Measurements from ENCODE around the gene TIMMDC1.

TIMMDC1 gene

GRCh38 chr3:119534296-119534695, 35.9 kb downstream of the TIMMDC1 start:
- Histone ChIP-seq H3K27ac (ENCODE audit: low read depth, low read length) (no peak overlapping the region), H2AFZ (ENCODE audit: low read depth, low read length, severe bottlenecking) (no peak overlapping the region), H3K4me2 (ENCODE audit: low read depth, low read length, poor library complexity, severe bottlenecking) (no peak overlapping the region), H3F3A (ENCODE audit: insufficient read depth) (peaks cover 12% of the 10 kb centered on the region; the same call in 1 of the 2 replicates), H3K9me3 (ENCODE audit: insufficient read depth, low read length) (no peaks in the 10 kb centered on the region), H3K79me2 (ENCODE audit: insufficient read depth, low read length) (peaks cover 17% of the 10 kb centered on the region; the same call in 1 of the 2 replicates), H4K20me1 (ENCODE audit: low read depth, low read length) (no peaks in the 10 kb centered on the region), H3K9me2 (replicated peaks; ENCODE audit: insufficient read depth, low read length) (no peaks in the 10 kb centered on the region), H3K9ac (ENCODE audit: low read length) (no peak overlapping the region), H3K27me3 (ENCODE audit: low read length) (no peaks in the 10 kb centered on the region), H3K4me3 (ENCODE audit: insufficient read depth, low read length, poor library complexity, severe bottlenecking) (no peak overlapping the region), H3K36me3 (ENCODE audit: low read length) (peaks cover 32% of the 10 kb centered on the region)
- TF ChIP-seq CTCF (IDR thresholded peaks at IDR 0.05; ENCODE audit: insufficient read depth, low read length, poor library complexity, severe bottlenecking) (no peak), EZH2phosphoT487 (conservative IDR thresholded peaks at IDR 0.05; ENCODE audit: low read length) (no peak)

GRCh38 chr3:119536757-119537156, 38.4 kb downstream of the TIMMDC1 start:
- H3K9me2 ChIP-seq (replicated peaks; ENCODE audit: insufficient read depth, low read length): no peaks in the 10 kb centered on the region
- H3K4me2 ChIP-seq (ENCODE audit: low read depth, low read length, poor library complexity, severe bottlenecking): no peak overlapping the region
- TF ChIP-seq EZH2phosphoT487 (conservative IDR thresholded peaks at IDR 0.05; ENCODE audit: low read length): no peak
- no peak for TF ChIP-seq CTCF (IDR thresholded peaks at IDR 0.05; ENCODE audit: insufficient read depth, low read length, poor library complexity, severe bottlenecking)
- no peaks in the 10 kb centered on the region for H3K27me3 ChIP-seq (ENCODE audit: low read length)
- H3K9me3 ChIP-seq (ENCODE audit: insufficient read depth, low read length): no peaks in the 10 kb centered on the region
- no peaks in the 10 kb centered on the region for H4K20me1 ChIP-seq (ENCODE audit: low read depth, low read length)
- H3K36me3 ChIP-seq (ENCODE audit: low read length): peaks cover 32% of the 10 kb centered on the region
- H3K4me3 ChIP-seq (ENCODE audit: insufficient read depth, low read length, poor library complexity, severe bottlenecking): no peak overlapping the region
- H2AFZ ChIP-seq (ENCODE audit: low read depth, low read length, severe bottlenecking): no peak overlapping the region
- H3F3A ChIP-seq (ENCODE audit: insufficient read depth): peaks cover 13% of the 10 kb centered on the region; the same call in 1 of the 2 replicates
- 0 out of 2 replicates have a peak overlapping the region, but pooled peaks have one; percentile 14 for H3K27ac ChIP-seq (ENCODE audit: low read depth, low read length)
- H3K9ac ChIP-seq (ENCODE audit: low read length): no peak overlapping the region
- peaks cover 42% of the 10 kb centered on the region; the same call in 1 of the 2 replicates for H3K79me2 ChIP-seq (ENCODE audit: insufficient read depth, low read length)

- no peaks in the 10 kb centered on the region for H3K9me3 ChIP-seq (ENCODE audit: insufficient read depth, low read length)
- H3K36me3 ChIP-seq (ENCODE audit: low read length): peaks cover 32% of the 10 kb centered on the region
- TF ChIP-seq CTCF (IDR thresholded peaks at IDR 0.05; ENCODE audit: insufficient read depth, low read length, poor library complexity, severe bottlenecking) (no peak), EZH2phosphoT487 (conservative IDR thresholded peaks at IDR 0.05; ENCODE audit: low read length) (no peak)
- peak overlapping the region; percentile 40 for H3K4me3 ChIP-seq (ENCODE audit: insufficient read depth, low read length, poor library complexity, severe bottlenecking)
- no peaks in the 10 kb centered on the region for H3K9me2 ChIP-seq (replicated peaks; ENCODE audit: insufficient read depth, low read length)
- peak overlapping the region; percentile 87 for H3K27ac ChIP-seq (ENCODE audit: low read depth, low read length)
- H3K79me2 ChIP-seq (ENCODE audit: insufficient read depth, low read length): peaks cover 53% of the 10 kb centered on the region; the same call in 1 of the 2 replicates
- H3F3A ChIP-seq (ENCODE audit: insufficient read depth): peaks cover 13% of the 10 kb centered on the region; the same call in 1 of the 2 replicates
- H3K9ac ChIP-seq (ENCODE audit: low read length): peak overlapping the region; percentile 29
- no peaks in the 10 kb centered on the region for H4K20me1 ChIP-seq (ENCODE audit: low read depth, low read length)
- H3K4me2 ChIP-seq (ENCODE audit: low read depth, low read length, poor library complexity, severe bottlenecking): peak overlapping the region; percentile 68
- H2AFZ ChIP-seq (ENCODE audit: low read depth, low read length, severe bottlenecking): no peak overlapping the region
- no peaks in the 10 kb centered on the region for H3K27me3 ChIP-seq (ENCODE audit: low read length)
Measured at GRCh38 chr3:119538772-119539171, 40.4 kb downstream of the TIMMDC1 start.
